Adipocyte (in vitro differentiated cells): ENCODE measurements around the gene YIF1B.
"Not testable (repeated sequence)": the region's sequence is repeated elsewhere in the genome, so short reads cannot be mapped to it uniquely, and the experiment has no call there.

Source experiments
- DNase-seq: peaks from one replicate; pipeline ENCODE4 v3.0.0-alpha.2; 2015; ENCODE audit warnings: low read depth
- H3K27me3 ChIP-seq: replicated peaks from 2 replicates; pipeline ENCODE4 v1.7.0; 2013; ENCODE audit warnings: mild to moderate bottlenecking, low read length, moderate library complexity; ENCODE audit not compliant: control insufficient read depth, insufficient read depth
- H3K36me3 ChIP-seq: 2 replicates; pipeline ENCODE4 v1.7.0; 2013; ENCODE audit warnings: low read length, mild to moderate bottlenecking, moderate library complexity; ENCODE audit not compliant: control insufficient read depth, insufficient read depth, severe bottlenecking
- H3K4me1 ChIP-seq: 2 replicates; pipeline ENCODE4 v1.7.0; 2013; ENCODE audit warnings: mild to moderate bottlenecking, low read length, moderate library complexity; ENCODE audit not compliant: control insufficient read depth, insufficient read depth
- H3K4me3 ChIP-seq: 2 replicates; pipeline ENCODE4 v1.7.0; 2013; ENCODE audit warnings: mild to moderate bottlenecking, low read length, moderate library complexity
- H3K9ac ChIP-seq: 2 replicates; pipeline ENCODE4 v1.7.0; 2013; ENCODE audit warnings: mild to moderate bottlenecking, low read length, moderate library complexity
- H3K9me3 ChIP-seq: 2 replicates; pipeline ENCODE4 v1.7.0; 2013; ENCODE audit warnings: mild to moderate bottlenecking, low read length, moderate library complexity; ENCODE audit not compliant: control insufficient read depth

The YIF1B gene, protein sequence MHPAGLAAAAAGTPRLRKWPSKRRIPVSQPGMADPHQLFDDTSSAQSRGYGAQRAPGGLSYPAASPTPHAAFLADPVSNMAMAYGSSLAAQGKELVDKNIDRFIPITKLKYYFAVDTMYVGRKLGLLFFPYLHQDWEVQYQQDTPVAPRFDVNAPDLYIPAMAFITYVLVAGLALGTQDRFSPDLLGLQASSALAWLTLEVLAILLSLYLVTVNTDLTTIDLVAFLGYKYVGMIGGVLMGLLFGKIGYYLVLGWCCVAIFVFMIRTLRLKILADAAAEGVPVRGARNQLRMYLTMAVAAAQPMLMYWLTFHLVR

DNA sequence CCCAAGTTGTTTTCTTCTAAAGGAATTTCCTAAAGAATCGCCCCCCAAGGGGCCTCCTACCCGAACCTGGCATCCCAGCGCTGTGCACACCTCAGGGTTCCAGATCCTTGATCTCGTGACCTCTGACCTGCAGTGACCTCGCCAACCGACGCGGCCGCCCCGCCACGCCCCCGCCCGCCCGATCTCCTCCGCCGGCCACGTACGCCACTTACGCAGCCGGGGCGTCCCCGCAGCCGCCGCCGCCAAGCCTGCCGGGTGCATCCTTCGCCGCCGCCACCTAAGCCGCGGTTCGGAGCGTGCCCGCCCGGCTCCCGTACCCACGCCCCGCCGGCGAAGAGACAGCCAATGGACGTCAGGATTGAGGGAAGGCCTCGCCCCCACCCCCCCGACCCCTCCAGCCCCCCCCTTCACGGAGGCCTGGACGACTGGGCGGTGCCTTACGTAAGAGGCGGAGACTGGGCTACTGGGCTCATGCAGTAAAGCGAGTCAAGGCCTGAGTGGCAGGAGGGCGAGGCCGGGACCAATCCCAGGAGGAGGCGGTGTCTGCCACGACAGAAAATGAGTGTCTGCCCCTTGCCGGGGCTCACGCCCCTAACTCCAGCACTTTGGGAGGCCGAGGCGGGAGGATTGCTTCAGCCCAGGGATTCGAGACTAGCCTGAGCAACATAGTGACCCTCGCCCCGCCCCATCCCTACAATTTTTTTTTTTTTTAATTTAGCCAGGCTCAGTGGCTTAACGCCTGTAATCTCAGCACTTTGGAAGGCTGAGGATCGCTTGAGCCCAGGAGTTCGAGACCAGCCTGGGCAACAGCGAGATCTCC, at the start of gene YIF1B:
Gene YIF1B (minus strand): TSS at position 291 of the 820 bp plus-strand sequence. CDS start 30 bp downstream, at position 261.
- H3K4me1 ChIP-seq: peaks cover 9% of the 10 kb centered on the region
- no peaks in the 10 kb centered on the region for H3K9me3 ChIP-seq
- peak within 1 kb of the TSS; percentile 92 for H3K9ac ChIP-seq
- peak within 1 kb of the TSS; percentile 94 for H3K4me3 ChIP-seq
- no peaks in the 10 kb centered on the region for H3K36me3 ChIP-seq
- DNase-seq: peak; percentile 98
- H3K27me3 ChIP-seq: no peaks in the 10 kb centered on the region

DNA sequence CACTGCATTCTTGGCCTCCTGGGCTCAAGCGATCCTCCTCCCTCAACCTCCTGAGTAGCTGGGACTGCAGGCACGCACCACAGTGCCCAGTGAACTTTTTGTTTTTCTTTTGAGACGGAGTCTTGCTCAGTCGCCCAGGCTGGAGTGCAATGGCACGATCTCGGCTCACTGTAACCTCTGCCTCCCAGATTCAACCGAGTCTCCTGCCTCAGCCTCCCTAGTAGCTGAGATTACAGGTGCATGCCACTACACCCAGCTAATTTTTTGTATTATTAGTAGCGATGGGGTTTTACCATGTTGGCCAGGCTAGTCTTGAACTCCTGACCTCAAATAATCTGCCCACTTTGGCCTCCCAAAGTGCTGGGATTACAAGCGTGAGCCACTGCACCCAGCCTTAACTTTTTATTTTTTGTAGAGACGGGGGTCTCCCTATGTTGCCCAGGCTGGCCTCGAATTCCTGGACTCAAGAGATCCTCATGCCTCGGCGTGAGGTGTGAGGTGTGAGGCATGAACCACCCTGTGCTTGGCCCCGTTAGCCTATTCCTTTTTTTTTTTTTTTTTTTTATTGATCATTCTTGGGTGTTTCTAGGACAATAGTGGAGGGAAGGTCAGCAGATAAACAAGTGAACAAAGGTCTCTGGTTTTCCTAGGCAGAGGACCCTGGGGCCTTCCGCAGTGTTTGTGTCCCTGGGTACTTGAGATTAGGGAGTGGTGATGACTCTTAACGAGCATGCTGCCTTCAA, 47.4 kb upstream of the YIF1B start:
- H3K27me3 ChIP-seq: peaks cover 46% of the 10 kb centered on the region
- not testable (repeated sequence) for DNase-seq, H3K9ac ChIP-seq, H3K4me3 ChIP-seq, H3K9me3 ChIP-seq, H3K4me1 ChIP-seq, H3K36me3 ChIP-seq

DNA sequence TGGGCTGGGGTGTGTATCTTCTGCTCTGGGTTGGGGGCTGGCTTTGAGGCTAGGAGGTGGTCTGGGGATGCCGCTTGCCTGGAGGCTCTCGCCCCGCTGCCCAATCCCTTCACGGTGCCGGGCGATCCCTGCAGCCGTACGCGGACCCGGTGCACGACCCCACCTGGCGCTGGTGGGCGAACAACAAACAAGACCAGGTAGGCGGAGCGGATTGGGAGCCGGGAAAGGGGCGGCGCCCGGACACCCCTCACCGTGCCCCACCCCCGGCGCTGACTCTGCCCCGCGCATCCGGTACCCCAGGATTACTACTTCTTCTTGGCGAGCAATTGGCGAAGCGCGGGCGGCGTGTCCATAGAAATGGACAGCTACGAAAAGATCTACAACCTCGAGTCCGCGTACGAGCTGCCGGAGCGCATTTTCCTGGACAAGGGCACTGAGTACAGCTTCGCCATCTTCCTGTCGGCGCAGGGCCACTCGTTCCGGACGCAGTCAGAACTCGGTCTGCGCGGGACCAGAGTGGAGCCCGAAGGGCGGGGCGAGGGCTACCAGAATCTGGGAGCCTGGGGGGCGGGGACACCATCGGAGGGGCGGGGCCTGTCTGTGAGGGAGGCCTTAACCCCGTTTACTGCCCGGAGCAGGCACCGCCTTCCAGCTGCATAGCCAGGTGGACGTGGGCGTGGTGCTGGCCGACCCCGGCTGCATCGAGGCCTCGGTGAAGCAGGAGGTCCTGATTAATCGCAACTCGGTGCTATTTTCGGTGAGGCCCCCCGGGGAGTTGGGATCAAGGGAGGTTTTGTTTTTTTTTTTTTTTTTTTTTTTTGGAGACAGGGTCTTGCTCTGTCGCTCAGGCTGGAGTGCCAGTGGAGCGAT, 46.6 kb upstream of the YIF1B start:
- H3K27me3 ChIP-seq: peaks cover 45% of the 10 kb centered on the region
- peak overlapping the region; percentile 29 for H3K9ac ChIP-seq
- DNase-seq: peak; percentile 73
- H3K4me1 ChIP-seq: no peaks in the 10 kb centered on the region
- no peaks in the 10 kb centered on the region for H3K9me3 ChIP-seq
- no peaks in the 10 kb centered on the region for H3K36me3 ChIP-seq
- peak overlapping the region; percentile 78 for H3K4me3 ChIP-seq

DNA sequence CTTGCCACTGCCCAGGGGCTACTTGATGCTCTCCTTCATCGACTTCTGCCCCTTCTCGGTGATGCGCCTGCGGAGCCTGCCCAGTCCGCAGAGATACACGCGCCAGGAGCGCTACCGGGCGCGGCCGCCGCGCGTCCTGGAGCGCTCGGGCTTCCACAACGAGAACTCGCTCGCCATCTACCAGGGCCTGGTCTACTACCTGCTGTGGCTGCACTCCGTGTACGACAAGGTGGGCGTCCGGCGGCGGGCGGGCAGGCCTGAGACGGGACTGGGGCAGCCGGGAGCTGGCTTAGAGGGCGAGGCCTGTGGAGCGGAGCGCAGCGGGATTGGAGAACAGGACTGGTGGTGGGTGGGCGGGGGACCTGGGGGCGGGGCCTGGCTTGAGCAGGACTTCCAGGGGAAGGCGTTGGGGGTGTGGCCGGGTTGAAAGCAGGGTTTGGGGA, 45.9 kb upstream of the YIF1B start:
- H3K9me3 ChIP-seq: no peaks in the 10 kb centered on the region
- peak; percentile 84 for DNase-seq
- peak overlapping the region; percentile 29 for H3K9ac ChIP-seq
- H3K4me3 ChIP-seq: peak overlapping the region; percentile 78
- H3K27me3 ChIP-seq: peaks cover 45% of the 10 kb centered on the region
- no peaks in the 10 kb centered on the region for H3K36me3 ChIP-seq
- H3K4me1 ChIP-seq: no peaks in the 10 kb centered on the region

DNA sequence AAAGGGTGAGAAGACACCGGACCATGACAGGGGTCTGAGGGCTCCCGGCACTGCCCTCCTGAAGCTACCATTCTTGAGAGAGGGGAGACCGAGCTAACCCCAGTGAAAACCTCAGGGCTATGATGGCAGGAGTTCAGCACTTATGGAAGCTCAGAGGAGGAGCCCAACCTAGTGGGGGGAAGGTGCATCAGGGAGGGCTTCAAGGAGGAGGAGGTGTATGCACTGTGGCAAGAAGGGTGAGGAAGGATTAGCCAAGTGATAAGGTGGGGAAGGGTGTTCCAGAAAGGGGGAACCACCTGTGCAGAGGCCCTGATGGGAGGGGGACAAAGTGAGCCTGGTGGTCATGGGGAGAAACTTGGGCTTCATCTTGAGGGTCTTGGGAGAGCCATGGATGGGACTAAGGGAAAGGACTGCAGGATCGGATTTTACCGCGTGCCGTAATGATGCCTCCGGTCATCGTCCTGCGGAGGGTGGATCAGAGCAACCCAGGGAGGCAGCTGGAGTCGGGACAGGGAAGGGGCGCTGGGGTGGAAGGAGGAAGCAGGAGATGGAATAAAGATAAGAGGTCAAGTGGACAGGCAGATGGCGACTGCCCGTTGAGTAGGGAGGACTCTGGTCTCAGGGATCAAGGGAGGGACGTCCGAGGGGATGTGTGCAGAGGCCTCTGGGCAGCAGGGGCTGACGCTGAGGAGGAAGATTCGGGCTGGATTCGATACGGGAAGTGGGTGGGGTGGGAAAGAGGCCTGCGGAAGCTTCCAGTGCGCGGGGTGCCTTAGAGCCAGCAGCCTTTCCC, 45.3 kb upstream of the YIF1B start:
- Histone ChIP-seq H3K9ac (peak overlapping the region; percentile 29), H3K4me3 (peak overlapping the region; percentile 76), H3K4me1 (no peaks in the 10 kb centered on the region), H3K9me3 (no peaks in the 10 kb centered on the region), H3K36me3 (no peaks in the 10 kb centered on the region), H3K27me3 (peaks cover 46% of the 10 kb centered on the region)
- DNase-seq: no peak

DNA sequence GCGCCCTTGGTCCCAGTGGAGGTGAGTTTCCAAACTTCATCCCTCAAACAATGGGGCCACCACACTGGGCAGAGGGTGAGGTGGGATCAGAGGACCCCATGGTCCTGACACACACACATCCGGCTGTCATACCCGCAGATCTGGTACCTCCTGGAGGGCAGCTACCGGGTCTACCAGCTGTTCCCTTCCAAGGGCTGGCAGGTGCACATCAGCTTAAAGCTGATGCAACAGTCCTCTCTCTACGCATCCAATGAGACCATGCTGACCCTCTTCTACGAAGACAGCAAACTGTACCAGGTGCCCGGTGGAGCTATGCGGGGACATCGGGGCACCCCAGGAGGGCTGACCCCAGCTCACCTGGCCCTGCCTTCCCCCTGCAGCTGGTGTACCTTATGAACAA, 44.6 kb upstream of the YIF1B start:
- Histone ChIP-seq H3K9ac (no peak overlapping the region), H3K36me3 (no peaks in the 10 kb centered on the region), H3K4me1 (no peaks in the 10 kb centered on the region), H3K9me3 (no peaks in the 10 kb centered on the region), H3K27me3 (peaks cover 49% of the 10 kb centered on the region), H3K4me3 (no peak overlapping the region)
- DNase-seq: no peak

DNA sequence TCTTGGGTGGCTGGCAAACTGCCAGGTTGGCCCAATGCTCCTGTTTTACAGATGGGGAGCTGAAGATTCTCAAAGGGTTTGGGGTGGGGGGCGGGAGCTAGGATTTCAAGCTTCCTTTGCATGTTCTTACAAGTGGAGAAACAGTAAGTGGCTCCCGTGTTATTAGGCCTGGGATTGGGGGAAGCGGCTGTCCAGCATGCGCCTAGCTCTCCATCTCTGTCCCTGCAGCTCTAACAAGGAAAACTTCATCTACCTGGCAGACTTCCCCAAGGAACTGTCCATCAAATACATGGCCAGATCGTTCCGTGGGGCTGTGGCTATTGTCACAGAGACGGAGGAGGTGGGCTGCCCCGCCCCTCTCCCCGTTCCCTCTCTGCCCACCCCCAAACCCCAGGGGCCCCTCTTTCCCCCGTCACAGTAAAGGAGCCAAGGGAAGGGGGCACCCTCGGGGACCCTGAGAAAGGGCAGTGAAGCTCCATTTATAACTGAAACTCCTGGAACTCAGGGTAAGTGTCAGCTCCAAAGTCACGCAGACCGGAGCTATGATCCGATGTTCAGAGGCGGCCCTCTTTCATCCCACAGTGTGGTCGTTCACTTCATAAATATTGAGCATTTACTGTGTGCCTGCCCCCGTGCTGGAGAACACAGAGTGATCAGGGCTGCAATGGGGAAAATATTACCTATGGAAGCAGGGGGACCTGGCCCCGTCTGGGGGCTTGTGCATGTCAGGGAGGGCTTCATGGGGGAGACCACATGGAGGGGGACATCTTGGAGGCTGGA, 43.7 kb upstream of the YIF1B start:
- H3K27me3 ChIP-seq: peaks cover 53% of the 10 kb centered on the region
- H3K36me3 ChIP-seq: no peaks in the 10 kb centered on the region
- no peak overlapping the region for H3K4me3 ChIP-seq
- no peak overlapping the region for H3K9ac ChIP-seq
- no peak for DNase-seq
- H3K4me1 ChIP-seq: no peaks in the 10 kb centered on the region
- no peaks in the 10 kb centered on the region for H3K9me3 ChIP-seq

DNA sequence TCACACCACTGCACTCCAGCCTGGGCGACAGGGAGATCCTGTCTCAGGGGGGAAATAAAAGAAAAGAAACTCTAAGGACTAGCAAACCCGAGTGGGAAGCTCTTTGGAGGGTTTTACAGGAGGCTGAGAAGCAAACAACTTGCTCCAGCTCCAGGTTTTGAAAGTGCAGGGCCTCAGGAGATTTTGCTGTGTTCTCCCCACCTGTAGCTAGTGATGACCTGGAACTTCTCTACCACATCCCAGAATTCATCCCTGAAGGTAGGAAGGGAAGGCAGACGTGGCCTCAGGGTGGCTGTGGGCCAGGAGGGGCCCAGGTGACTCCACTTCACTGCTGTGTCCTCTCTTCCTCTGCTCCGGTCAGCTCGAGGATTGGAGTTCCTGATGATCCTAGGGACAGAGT, 42.3 kb upstream of the YIF1B start:
- Histone ChIP-seq H3K27me3 (peaks cover 59% of the 10 kb centered on the region), H3K4me3 (no peak overlapping the region), H3K4me1 (no peaks in the 10 kb centered on the region), H3K36me3 (no peaks in the 10 kb centered on the region), H3K9me3 (no peaks in the 10 kb centered on the region), H3K9ac (no peak overlapping the region)
- no peak for DNase-seq

DNA sequence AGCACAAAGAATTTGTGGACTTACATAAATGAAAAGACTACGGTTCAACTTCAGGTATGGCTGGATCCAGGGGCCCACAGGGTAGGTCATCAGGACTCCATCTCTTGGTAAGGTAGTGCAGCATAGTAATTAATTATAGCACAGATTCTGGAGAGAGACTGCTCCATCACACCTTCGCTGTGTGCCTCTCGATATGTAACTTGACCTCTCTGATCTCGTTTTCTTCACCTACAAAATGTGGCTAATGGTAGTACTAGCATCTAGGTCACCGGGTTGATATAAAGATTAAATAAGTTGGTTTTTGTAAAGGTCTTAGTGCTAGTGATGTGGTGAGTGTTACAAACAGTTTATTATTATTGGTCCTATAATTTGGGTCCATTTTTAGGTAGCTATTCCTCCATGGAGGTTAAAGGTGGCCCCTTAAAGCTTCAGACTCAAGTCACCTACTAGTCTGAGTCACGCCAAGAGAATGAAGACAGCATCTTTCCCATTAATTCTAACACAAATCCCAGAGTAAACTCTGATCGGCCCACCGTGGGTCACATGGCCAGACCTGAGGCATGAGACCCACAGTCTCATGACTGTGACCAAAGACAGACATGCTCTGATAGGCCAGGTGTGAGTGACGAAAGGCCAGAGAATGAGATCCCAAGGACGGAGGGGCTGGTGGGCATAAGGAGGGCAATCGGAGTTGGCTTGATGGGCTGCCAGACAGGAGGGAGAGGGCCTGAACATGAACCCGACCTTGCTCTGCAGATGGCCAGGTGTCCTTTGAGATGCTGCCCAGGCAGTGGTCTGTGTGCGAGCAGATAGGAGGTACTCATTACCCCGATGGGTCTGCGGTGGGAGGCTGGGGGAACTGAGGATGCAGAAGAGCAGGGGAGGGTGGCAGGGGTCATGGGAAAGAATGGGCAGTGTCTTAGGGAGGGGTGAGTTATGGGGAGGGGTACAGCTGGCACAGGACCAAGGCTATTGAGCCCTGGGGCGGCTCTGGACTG, 40.3 kb upstream of the YIF1B start:
- H3K9ac ChIP-seq: no peak overlapping the region

More for the DNA sequence above, 40.3 kb upstream of the YIF1B start:
- Histone ChIP-seq H3K4me1 (no peaks in the 10 kb centered on the region), H3K27me3 (peaks cover 63% of the 10 kb centered on the region), H3K4me3 (no peak overlapping the region), H3K36me3 (no peaks in the 10 kb centered on the region), H3K9me3 (no peaks in the 10 kb centered on the region)
- no peak for DNase-seq
